Uterus (tissue), 2 donors: ENCODE data around the gene TGIF2.

Experiments used
- CTCF ChIP-seq, 4 experiments: fragments of 200-600 bp in 2 of 4; fragments of 450-650 bp in 2 of 4; sonication (generic) in 2 of 4; IDR thresholded peaks; one replicate each; pipeline ENCODE4 v1.5.1; 2016 to 2019; ENCODE audit warnings: antibody characterized with exemption in 4 of 4, mild to moderate bottlenecking in 2 of 4, moderate library complexity in 1 of 4
- POLR2A ChIP-seq, 2 donors: fragments of 450-650 bp; IDR thresholded peaks; one replicate each; pipeline ENCODE4 v1.6.1; 2016; ENCODE audit warnings: antibody characterized with exemption in 2 of 2, mild to moderate bottlenecking in 1 of 2, moderate library complexity in 1 of 2

GRCh38 chr20:36584018-36584481 lies 10.7 kb downstream of the TGIF2 start:
- no peak for TF ChIP-seq CTCF (IDR thresholded peaks at IDR 0.05)
- no peak for TF ChIP-seq POLR2A (IDR thresholded peaks at IDR 0.05)
